OCI-LY1 (cell line): ENCODE data around the gene RYR3.

Experiments used
- EZH2 ChIP-seq: fragments of 200-600 bp; sonication (generic), shearing (Covaris generic); IDR thresholded peaks from 2 replicates; pipeline ENCODE4 v1.8.0; 2017; ENCODE audit warnings: borderline replicate concordance, mixed run types, mild to moderate bottlenecking, antibody characterized with exemption, low read length, moderate library complexity, mixed read lengths
- TF ChIP-seq, protein P1 (sequence below): fragments of 200-600 bp; sonication (generic), shearing (Covaris generic); IDR thresholded peaks from 2 replicates; pipeline ENCODE4 v1.5.1; 2017; ENCODE audit warnings: mild to moderate bottlenecking, antibody characterized with exemption, low read length, moderate library complexity, mixed read lengths

DNA sequence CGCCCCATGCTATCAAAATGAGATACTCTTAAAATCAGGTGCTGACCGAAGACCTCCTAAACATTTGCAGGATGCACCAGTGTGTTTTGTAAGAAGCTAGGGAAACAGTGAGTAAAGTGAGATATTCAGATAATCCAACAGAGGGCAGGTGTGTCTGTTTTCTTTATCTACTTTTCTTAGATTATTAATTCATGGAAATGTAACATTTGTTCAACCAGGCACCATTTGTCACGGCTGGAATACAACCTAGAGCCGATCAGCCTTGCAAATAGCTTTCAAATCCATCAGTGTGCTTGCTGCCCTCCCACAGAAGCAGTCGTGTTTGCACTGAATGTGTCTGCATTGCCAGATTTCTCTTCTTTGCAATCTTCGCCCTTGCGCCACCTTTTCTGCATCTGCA, 455.6 kb downstream of the RYR3 start:
- TF ChIP-seq EZH2 = no peak
- TF ChIP-seq, protein P1, sequence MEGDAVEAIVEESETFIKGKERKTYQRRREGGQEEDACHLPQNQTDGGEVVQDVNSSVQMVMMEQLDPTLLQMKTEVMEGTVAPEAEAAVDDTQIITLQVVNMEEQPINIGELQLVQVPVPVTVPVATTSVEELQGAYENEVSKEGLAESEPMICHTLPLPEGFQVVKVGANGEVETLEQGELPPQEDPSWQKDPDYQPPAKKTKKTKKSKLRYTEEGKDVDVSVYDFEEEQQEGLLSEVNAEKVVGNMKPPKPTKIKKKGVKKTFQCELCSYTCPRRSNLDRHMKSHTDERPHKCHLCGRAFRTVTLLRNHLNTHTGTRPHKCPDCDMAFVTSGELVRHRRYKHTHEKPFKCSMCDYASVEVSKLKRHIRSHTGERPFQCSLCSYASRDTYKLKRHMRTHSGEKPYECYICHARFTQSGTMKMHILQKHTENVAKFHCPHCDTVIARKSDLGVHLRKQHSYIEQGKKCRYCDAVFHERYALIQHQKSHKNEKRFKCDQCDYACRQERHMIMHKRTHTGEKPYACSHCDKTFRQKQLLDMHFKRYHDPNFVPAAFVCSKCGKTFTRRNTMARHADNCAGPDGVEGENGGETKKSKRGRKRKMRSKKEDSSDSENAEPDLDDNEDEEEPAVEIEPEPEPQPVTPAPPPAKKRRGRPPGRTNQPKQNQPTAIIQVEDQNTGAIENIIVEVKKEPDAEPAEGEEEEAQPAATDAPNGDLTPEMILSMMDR = no peak
